Keratinocyte (primary cell): ENCODE results near the gene ISM2.

ENCODE experiments used
- CTCF ChIP-seq, 3 experiments: IDR thresholded peaks in 1 of 3; conservative IDR thresholded peaks in 1 of 3; optimal IDR thresholded peaks in 1 of 3; 2 replicates in 2 of 3; 3 replicates in 1 of 3; pipeline versions ENCODE3 to v1.5.1; 2011; ENCODE audit warnings: low read length in 3 of 3, mild to moderate bottlenecking in 3 of 3, moderate library complexity in 2 of 3, control low read depth in 1 of 3, inconsistent platforms in 1 of 3; ENCODE audit not compliant: insufficient read depth in 2 of 3; ENCODE audit errors: extremely low read depth in 1 of 3
- EZH2 ChIP-seq: IDR thresholded peaks from one replicate; pipeline ENCODE4 v1.6.1; 2012; ENCODE audit warnings: inconsistent platforms, mild to moderate bottlenecking, low read length, moderate library complexity

GRCh38 chr14:77473921-77474320 is 24.7 kb downstream of the ISM2 start:
- TF ChIP-seq CTCF (optimal IDR thresholded peaks at IDR 0.05 in 1 of 3, IDR thresholded peaks at IDR 0.05 in 1 of 3, conservative IDR thresholded peaks at IDR 0.05 in 1 of 3; ENCODE audit: extremely low read depth in 1 of 3, insufficient read depth in 2 of 3, low read length in 3 of 3) = no peak
- TF ChIP-seq EZH2 = no peak
